Measurements from ENCODE around the gene AGT.

AGT gene

GRCh38 chr1:230693777-230694176 lies 20.1 kb downstream of the AGT start:
- H4K91ac ChIP-seq (ENCODE audit: low read length): no peak overlapping the region
- H2AK5ac ChIP-seq (ENCODE audit: low read length, severe bottlenecking): no peak overlapping the region
- no peak overlapping the region for H3K4ac ChIP-seq (ENCODE audit: low read depth in 1 of 2, low read length in 2 of 2)
- no peaks in the 10 kb centered on the region for H3K27me3 ChIP-seq (ENCODE audit: control insufficient read depth in 1 of 2, insufficient read depth in 1 of 2, low read length in 2 of 2)
- H3K18ac ChIP-seq (ENCODE audit: low read depth in 1 of 2, low read length in 2 of 2): no peak overlapping the region
- H4K8ac ChIP-seq (ENCODE audit: low read length): no peak overlapping the region
- peaks cover 38 to 55% of the 10 kb centered on the region in 2 experiments for H3K36me3 ChIP-seq (ENCODE audit: control insufficient read depth in 1 of 2, insufficient read depth in 2 of 2, low read depth in 1 of 2, low read length in 2 of 2)
- H3K79me1 ChIP-seq (replicated peaks; ENCODE audit: low read length, poor library complexity, severe bottlenecking): peaks cover 2% of the 10 kb centered on the region
- no peak overlapping the region for H3K14ac ChIP-seq (ENCODE audit: low read length in 2 of 2)
- DNase-seq: no peak
- H3K9me3 ChIP-seq (ENCODE audit: control insufficient read depth, low read length): no peaks in the 10 kb centered on the region
- H2BK120ac ChIP-seq (ENCODE audit: low read depth, low read length): no peak overlapping the region
- no peak overlapping the region for H2BK15ac ChIP-seq (ENCODE audit: low read depth, poor library complexity, severe bottlenecking)
- no peak overlapping the region for H3K4me3 ChIP-seq (ENCODE audit: insufficient read depth in 1 of 2, low read depth in 1 of 2, low read length in 2 of 2)
- H2BK12ac ChIP-seq (ENCODE audit: low read length in 2 of 2): no peak overlapping the region
- 97% methylated on average over 8 of the region's 8 CpGs for WGBS
- no peak overlapping the region for H3K27ac ChIP-seq (ENCODE audit: low read length, poor library complexity, severe bottlenecking)
- H3K4me1 ChIP-seq (ENCODE audit: control insufficient read depth, insufficient read depth, low read depth, low read length): peaks cover 3% of the 10 kb centered on the region
- H3K23ac ChIP-seq (ENCODE audit: low read length in 2 of 2): no peak overlapping the region
- H3K4me2 ChIP-seq (ENCODE audit: low read length, poor library complexity, severe bottlenecking): no peak overlapping the region
- H2BK5ac ChIP-seq (ENCODE audit: low read depth, low read length, poor library complexity, severe bottlenecking): no peak overlapping the region
- H3K9ac ChIP-seq (ENCODE audit: low read length): no peak overlapping the region
- no peak overlapping the region for H2AFZ ChIP-seq (ENCODE audit: low read depth, low read length)

DNA sequence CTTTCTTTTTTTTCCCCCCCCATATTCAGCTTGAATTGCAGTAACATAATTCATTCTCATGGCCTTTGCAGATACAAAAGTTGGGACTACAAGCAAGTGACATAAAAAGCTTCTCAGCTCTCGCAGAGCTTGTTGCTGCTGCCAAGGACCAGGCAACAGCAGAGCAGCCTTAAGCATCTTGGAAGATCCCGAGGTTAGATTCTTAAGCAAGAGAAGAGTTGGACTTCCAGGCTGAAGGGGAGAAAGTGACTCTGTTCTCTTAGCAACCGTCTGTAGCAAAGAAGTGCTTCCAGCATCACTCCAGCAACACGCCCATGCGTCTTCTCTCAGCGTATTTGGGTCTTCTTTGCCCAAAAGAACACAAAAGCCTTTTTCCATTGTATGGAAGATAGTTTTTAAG lies 20.7 kb downstream of the AGT start:
- Histone ChIP-seq H3K4ac (ENCODE audit: low read depth in 1 of 2, low read length in 2 of 2) (no peak overlapping the region), H3K23ac (ENCODE audit: low read length in 2 of 2) (no peak overlapping the region), H3K27me3 (ENCODE audit: control insufficient read depth in 1 of 2, insufficient read depth in 1 of 2, low read length in 2 of 2) (no peaks in the 10 kb centered on the region), H3K4me1 (ENCODE audit: control insufficient read depth, insufficient read depth, low read depth, low read length) (peaks cover 3% of the 10 kb centered on the region), H2AK5ac (ENCODE audit: low read length, severe bottlenecking) (no peak overlapping the region), H3K4me3 (ENCODE audit: insufficient read depth in 1 of 2, low read depth in 1 of 2, low read length in 2 of 2) (no peak overlapping the region), H3K9me3 (ENCODE audit: control insufficient read depth, low read length) (no peaks in the 10 kb centered on the region), H2BK120ac (ENCODE audit: low read depth, low read length) (no peak overlapping the region), H3K79me1 (replicated peaks; ENCODE audit: low read length, poor library complexity, severe bottlenecking) (peaks cover 3% of the 10 kb centered on the region), H3K27ac (ENCODE audit: low read length, poor library complexity, severe bottlenecking) (no peak overlapping the region), H2BK15ac (ENCODE audit: low read depth, poor library complexity, severe bottlenecking) (no peak overlapping the region), H3K4me2 (ENCODE audit: low read length, poor library complexity, severe bottlenecking) (no peak overlapping the region), H3K18ac (ENCODE audit: low read depth in 1 of 2, low read length in 2 of 2) (no peak overlapping the region), H3K36me3 (ENCODE audit: control insufficient read depth in 1 of 2, insufficient read depth in 2 of 2, low read depth in 1 of 2, low read length in 2 of 2) (peaks cover 41 to 61% of the 10 kb centered on the region in 2 experiments), H2BK12ac (ENCODE audit: low read length in 2 of 2) (no peak overlapping the region), H3K9ac (ENCODE audit: low read length) (no peak overlapping the region), H4K91ac (ENCODE audit: low read length) (no peak overlapping the region), H2BK5ac (ENCODE audit: low read depth, low read length, poor library complexity, severe bottlenecking) (no peak overlapping the region), H4K8ac (ENCODE audit: low read length) (no peak overlapping the region), H2AFZ (ENCODE audit: low read depth, low read length) (no peak overlapping the region), H3K14ac (ENCODE audit: low read length in 2 of 2) (no peak overlapping the region)
- no peak for DNase-seq
- WGBS: 99% methylated on average over 3 of the region's 6 CpGs

DNA sequence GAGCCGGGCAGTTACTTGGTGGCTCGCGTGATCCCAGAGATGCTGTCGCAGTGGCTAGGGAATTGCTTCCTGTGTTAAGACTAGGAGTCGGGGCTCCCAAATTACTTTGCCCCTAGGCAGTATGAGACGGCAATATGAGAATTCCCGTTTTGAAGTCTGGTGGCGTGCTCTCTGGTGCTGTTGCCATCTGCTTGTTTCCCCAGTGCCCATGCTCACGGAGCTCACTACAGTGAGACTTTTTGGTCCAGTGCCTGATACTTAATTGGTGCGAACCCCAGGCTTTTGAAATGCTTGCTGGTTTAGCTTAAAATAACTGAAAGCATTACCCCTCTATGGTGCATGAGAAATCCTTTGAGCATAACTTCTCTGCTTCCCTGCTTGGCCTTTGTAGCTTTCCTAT lies 22.3 kb downstream of the AGT start:
- H3K9ac ChIP-seq (ENCODE audit: low read length): no peak overlapping the region
- no peak overlapping the region for H2AK5ac ChIP-seq (ENCODE audit: low read length, severe bottlenecking)
- no peak for DNase-seq
- H3K4me2 ChIP-seq (ENCODE audit: low read length, poor library complexity, severe bottlenecking): no peak overlapping the region
- H4K8ac ChIP-seq (ENCODE audit: low read length): no peak overlapping the region
- H3K4me1 ChIP-seq (ENCODE audit: control insufficient read depth, insufficient read depth, low read depth, low read length): peaks cover 3% of the 10 kb centered on the region
- H4K91ac ChIP-seq (ENCODE audit: low read length): no peak overlapping the region
- H3K23ac ChIP-seq (ENCODE audit: low read length in 2 of 2): no peak overlapping the region
- H3K18ac ChIP-seq (ENCODE audit: low read depth in 1 of 2, low read length in 2 of 2): no peak overlapping the region
- H3K14ac ChIP-seq (ENCODE audit: low read length in 2 of 2): no peak overlapping the region
- no peak overlapping the region for H2BK12ac ChIP-seq (ENCODE audit: low read length in 2 of 2)
- H2BK120ac ChIP-seq (ENCODE audit: low read depth, low read length): no peak overlapping the region
- no peak overlapping the region for H3K27ac ChIP-seq (ENCODE audit: low read length, poor library complexity, severe bottlenecking)
- H3K27me3 ChIP-seq (ENCODE audit: control insufficient read depth in 1 of 2, insufficient read depth in 1 of 2, low read length in 2 of 2): no peaks in the 10 kb centered on the region
- H2BK5ac ChIP-seq (ENCODE audit: low read depth, low read length, poor library complexity, severe bottlenecking): no peak overlapping the region
- H3K4me3 ChIP-seq (ENCODE audit: insufficient read depth in 1 of 2, low read depth in 1 of 2, low read length in 2 of 2): no peak overlapping the region
- WGBS: over 99% methylated on average over 10 of the region's 10 CpGs
- no peak overlapping the region for H2BK15ac ChIP-seq (ENCODE audit: low read depth, poor library complexity, severe bottlenecking)
- peaks cover 3% of the 10 kb centered on the region for H3K79me1 ChIP-seq (replicated peaks; ENCODE audit: low read length, poor library complexity, severe bottlenecking)
- H3K9me3 ChIP-seq (ENCODE audit: control insufficient read depth, low read length): no peaks in the 10 kb centered on the region
- peaks cover 44 to 77% of the 10 kb centered on the region in 2 experiments for H3K36me3 ChIP-seq (ENCODE audit: control insufficient read depth in 1 of 2, insufficient read depth in 2 of 2, low read depth in 1 of 2, low read length in 2 of 2)
- H3K4ac ChIP-seq (ENCODE audit: low read depth in 1 of 2, low read length in 2 of 2): no peak overlapping the region
- no peak overlapping the region for H2AFZ ChIP-seq (ENCODE audit: low read depth, low read length)

DNA sequence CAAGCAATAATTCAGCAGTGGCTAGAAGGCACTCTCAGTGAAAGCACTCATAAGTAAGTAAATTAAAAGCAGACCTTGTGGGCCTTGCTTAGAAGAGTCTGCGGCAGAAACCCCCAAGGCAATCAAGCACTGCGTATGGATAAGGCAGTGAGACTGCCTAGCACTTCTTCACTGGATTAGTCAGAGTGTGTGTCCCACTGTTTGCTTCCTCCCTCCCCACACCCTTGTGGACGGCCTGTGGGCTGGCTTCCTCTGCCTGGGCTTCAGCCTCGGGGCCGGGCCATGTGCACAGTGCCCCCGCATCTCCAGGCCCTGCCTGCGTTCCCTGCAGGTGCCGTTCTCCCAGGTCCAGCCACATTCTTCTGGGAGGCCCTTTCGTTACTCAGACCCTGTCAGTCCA lies 23.8 kb downstream of the AGT start:
- Histone ChIP-seq H3K36me3 (ENCODE audit: control insufficient read depth in 1 of 2, insufficient read depth in 2 of 2, low read depth in 1 of 2, low read length in 2 of 2) (peaks cover 46 to 90% of the 10 kb centered on the region in 2 experiments), H2BK5ac (ENCODE audit: low read depth, low read length, poor library complexity, severe bottlenecking) (no peak overlapping the region), H3K4me3 (ENCODE audit: insufficient read depth in 1 of 2, low read depth in 1 of 2, low read length in 2 of 2) (no peak overlapping the region), H4K8ac (ENCODE audit: low read length) (no peak overlapping the region), H3K4ac (ENCODE audit: low read depth in 1 of 2, low read length in 2 of 2) (no peak overlapping the region), H3K9me3 (ENCODE audit: control insufficient read depth, low read length) (no peaks in the 10 kb centered on the region), H4K91ac (ENCODE audit: low read length) (peak overlapping the region; percentile 48), H3K79me1 (replicated peaks; ENCODE audit: low read length, poor library complexity, severe bottlenecking) (peaks cover 3% of the 10 kb centered on the region), H2BK15ac (ENCODE audit: low read depth, poor library complexity, severe bottlenecking) (no peak overlapping the region), H3K14ac (ENCODE audit: low read length in 2 of 2) (no peak overlapping the region), H3K4me2 (ENCODE audit: low read length, poor library complexity, severe bottlenecking) (no peak overlapping the region), H3K27ac (ENCODE audit: low read length, poor library complexity, severe bottlenecking) (no peak overlapping the region), H2BK12ac (ENCODE audit: low read length in 2 of 2) (no peak overlapping the region), H2AK5ac (ENCODE audit: low read length, severe bottlenecking) (no peak overlapping the region), H3K9ac (ENCODE audit: low read length) (no peak overlapping the region), H3K27me3 (ENCODE audit: control insufficient read depth in 1 of 2, insufficient read depth in 1 of 2, low read length in 2 of 2) (no peaks in the 10 kb centered on the region), H2AFZ (ENCODE audit: low read depth, low read length) (no peak overlapping the region), H3K18ac (ENCODE audit: low read depth in 1 of 2, low read length in 2 of 2) (no peak overlapping the region), H2BK120ac (ENCODE audit: low read depth, low read length) (no peak overlapping the region), H3K4me1 (ENCODE audit: control insufficient read depth, insufficient read depth, low read depth, low read length) (peaks cover 3% of the 10 kb centered on the region), H3K23ac (ENCODE audit: low read length in 2 of 2) (peak overlapping the region in 1 of 2 experiments; percentile 48)
- WGBS: 98% methylated on average over 7 of the region's 9 CpGs
- no peak for DNase-seq

Data from mesenchymal stem cell (in vitro differentiated cells and primary cell).